PFSK-1 (cell line): Measurements from ENCODE around the gene DYRK1A.

Source experiments
- FOXP2 ChIP-seq: optimal IDR thresholded peaks from 2 replicates; pipeline ENCODE3; 2011; ENCODE audit warnings: borderline replicate concordance, control low read depth, inconsistent platforms; ENCODE audit not compliant: insufficient read depth; ENCODE audit errors: extremely low read length, extremely low read depth
- POLR2AphosphoS5 ChIP-seq: IDR thresholded peaks from 2 replicates; pipeline ENCODE4 v1.6.1; 2012; ENCODE audit warnings: low read depth, mild to moderate bottlenecking, control low read depth, low read length, moderate library complexity
- REST ChIP-seq, 2 experiments: IDR thresholded peaks; 2 replicates each; pipeline versions ENCODE4 v1.6.1 to v1.8.0; 2011 to 2012; ENCODE audit warnings: low read depth in 2 of 2, low read length in 2 of 2, control low read depth in 1 of 2, inconsistent platforms in 1 of 2, mild to moderate bottlenecking in 1 of 2, moderate library complexity in 1 of 2; ENCODE audit not compliant: insufficient read depth in 1 of 2
- SIN3A ChIP-seq: IDR thresholded peaks from 2 replicates; pipeline ENCODE4 v1.6.1; 2012; ENCODE audit warnings: mild to moderate bottlenecking, low read length, moderate library complexity, borderline replicate concordance; ENCODE audit not compliant: insufficient read depth
- TAF1 ChIP-seq: IDR thresholded peaks from 2 replicates; pipeline ENCODE4 v1.6.1; 2012; ENCODE audit warnings: low read length, control low read depth, borderline replicate concordance; ENCODE audit not compliant: insufficient read depth

The DYRK1A gene

GRCh38 chr21:37395961-37396360, 29.4 kb downstream of the DYRK1A start:
- TF ChIP-seq POLR2AphosphoS5 (no peak), REST (IDR thresholded peaks at IDR 0.05; ENCODE audit: insufficient read depth in 1 of 2, low read depth in 2 of 2, low read length in 2 of 2) (no peak), SIN3A (no peak)

GRCh38 chr21:37396855-37397254, 30.3 kb downstream of the DYRK1A start:
- TF ChIP-seq SIN3A = no peak
- TF ChIP-seq REST (IDR thresholded peaks at IDR 0.05; ENCODE audit: insufficient read depth in 1 of 2, low read depth in 2 of 2, low read length in 2 of 2) = no peak
- no peak for TF ChIP-seq TAF1
- no peak for TF ChIP-seq FOXP2
- TF ChIP-seq POLR2AphosphoS5 = no peak

GRCh38 chr21:37398697-37399096, 32.1 kb downstream of the DYRK1A start:
- TF ChIP-seq FOXP2 = no peak
- TF ChIP-seq TAF1 = no peak
- TF ChIP-seq SIN3A = no peak
- TF ChIP-seq POLR2AphosphoS5 = no peak
- TF ChIP-seq REST (IDR thresholded peaks at IDR 0.05; ENCODE audit: insufficient read depth in 1 of 2, low read depth in 2 of 2, low read length in 2 of 2) = no peak

GRCh38 chr21:37402251-37402867, 35.8 kb downstream of the DYRK1A start:
- TF ChIP-seq TAF1 = no peak
- TF ChIP-seq FOXP2 = no peak
- no peak for TF ChIP-seq SIN3A
- no peak for TF ChIP-seq POLR2AphosphoS5
- TF ChIP-seq REST (IDR thresholded peaks at IDR 0.05; ENCODE audit: insufficient read depth in 1 of 2, low read depth in 2 of 2, low read length in 2 of 2) = no peak

- TF ChIP-seq POLR2AphosphoS5 = no peak
- no peak for TF ChIP-seq SIN3A
- no peak for TF ChIP-seq TAF1
- TF ChIP-seq FOXP2 = no peak
- TF ChIP-seq REST (IDR thresholded peaks at IDR 0.05; ENCODE audit: insufficient read depth in 1 of 2, low read depth in 2 of 2, low read length in 2 of 2) = no peak
Measured at GRCh38 chr21:37405629-37406028, 39.1 kb downstream of the DYRK1A start.
